HCT116 (cell line): ENCODE results near the gene EMP2. TPM values are rescaled to one million over a fixed set of nuclear protein-coding genes. Genes with fewer than 3 reads are reported as not detected.

Experiments used
- ATAC-seq: fragments of 200-7000 bp; cut with Tn5 transposase; 2 replicates; pipeline ENCODE4 v1.9.1; 2020; ENCODE audit warnings: mild to moderate bottlenecking, moderate library complexity
- BruUV-seq: library from RNA; stranded (reverse); fragments of 400-500 nt; replicated peaks from 2 replicates; lab custom pipeline; 2021; lab: Mats Ljungman, UMichigan
- CTCF ChIA-PET: fragments of 300-600 bp; sonication (Branson Sonifier 250); formaldehyde crosslinking; loops from one replicate; lab custom pipeline; 2021; ENCODE audit warnings: antibody characterized with exemption; lab: Charles Lee
- POLR2A ChIA-PET: fragments of 300-600, 350-600 bp; sonication (Branson Sonifier 250); formaldehyde crosslinking; loops from one replicate; lab custom pipeline; 2021; ENCODE audit warnings: antibody characterized with exemption; lab: Charles Lee
- RAD21 ChIA-PET, 2 experiments: fragments of 300-600 bp; sonication (Branson Sonifier 250); formaldehyde crosslinking; loops; one replicate each; lab custom pipeline; 2023; ENCODE audit warnings: low total read pairs in 2 of 2; ENCODE audit not compliant: uncharacterized antibody in 2 of 2, unreplicated experiment in 2 of 2, low non-redundant PET in 1 of 2; lab: Charles Lee
- DNase-seq: peaks from one replicate; pipeline ENCODE4 v3.0.0-alpha.2; 2010; ENCODE audit warnings: low read depth, low spot score
- H2AFZ ChIP-seq: fragments of 200-600 bp; shearing (Covaris generic), sonication (generic); 2 replicates; pipeline ENCODE4 v1.6.1; 2017; ENCODE audit warnings: low read depth, mixed run types, mixed read lengths, antibody characterized with exemption, low read length; ENCODE audit not compliant: poor library complexity, severe bottlenecking
- H3K27ac ChIP-seq: 2 replicates; pipeline ENCODE4 v1.5.1; 2012; ENCODE audit warnings: low read depth, low read length
- H3K27me3 ChIP-seq: fragments of 200-600 bp; sonication (generic); 2 replicates; pipeline ENCODE4 v1.6.1; 2016; ENCODE audit warnings: mixed run types, low read length, mixed read lengths; ENCODE audit not compliant: insufficient read depth
- H3K36me3 ChIP-seq, 2 experiments: fragments of 200-500 bp in 1 of 2; fragments of 200-600 bp in 1 of 2; sonication (Bioruptor generic) in 1 of 2; sonication (generic) in 1 of 2; 2 replicates each; pipeline versions ENCODE4 v1.5.1 to v1.6.1; 2014 to 2016; ENCODE audit warnings: low read length in 2 of 2, inconsistent platforms in 1 of 2, mixed read lengths in 1 of 2, mixed run types in 1 of 2; ENCODE audit not compliant: insufficient read depth in 2 of 2, control insufficient read depth in 1 of 2
- H3K4me1 ChIP-seq, 2 experiments: fragments of 200-600 bp in 1 of 2; sonication (generic) in 1 of 2; 2 replicates each; pipeline versions ENCODE4 v1.5.1 to v1.6.1; 2012 to 2017; ENCODE audit warnings: low read length in 2 of 2, inconsistent platforms in 1 of 2, mild to moderate bottlenecking in 1 of 2, mixed read lengths in 1 of 2, mixed run types in 1 of 2, moderate library complexity in 1 of 2; ENCODE audit not compliant: insufficient read depth in 2 of 2, control insufficient read depth in 1 of 2
- H3K4me2 ChIP-seq: fragments of 200-600 bp; sonication (generic); 2 replicates; pipeline ENCODE4 v1.6.1; 2017; ENCODE audit warnings: mixed run types, low read length, mixed read lengths
- H3K4me3 ChIP-seq, 2 experiments: fragments of 200-600 bp in 1 of 2; sonication (generic) in 1 of 2; replicated peaks in 1 of 2; 2 replicates each; pipeline ENCODE4 v1.5.1; 2011 to 2016; ENCODE audit warnings: low read length in 2 of 2, control low read depth in 1 of 2, low read depth in 1 of 2, mild to moderate bottlenecking in 1 of 2, mixed read lengths in 1 of 2, mixed run types in 1 of 2
- H3K79me2 ChIP-seq: fragments of 200-600 bp; sonication (generic); 2 replicates; pipeline ENCODE4 v1.6.1; 2017; ENCODE audit warnings: mild to moderate bottlenecking, mixed run types, low read length, moderate library complexity, mixed read lengths; ENCODE audit not compliant: insufficient read depth
- H3K9ac ChIP-seq: fragments of 200-600 bp; sonication (generic); 2 replicates; pipeline ENCODE4 v1.6.1; 2016; ENCODE audit warnings: low read length, mixed read lengths
- H3K9me2 ChIP-seq: fragments of 200-600 bp; sonication (generic), shearing (Covaris generic); 2 replicates; pipeline ENCODE4 v1.6.1; 2017; ENCODE audit warnings: mixed run types, mild to moderate bottlenecking, moderate library complexity; ENCODE audit not compliant: insufficient read depth
- H3K9me3 ChIP-seq, 2 experiments: fragments of 200-500 bp in 1 of 2; fragments of 200-600 bp in 1 of 2; sonication (Bioruptor generic) in 1 of 2; sonication (generic) in 1 of 2; 2 replicates each; pipeline ENCODE4 v1.6.1; 2014 to 2017; ENCODE audit warnings: low read length in 2 of 2, mixed read lengths in 2 of 2, inconsistent platforms in 1 of 2, low read depth in 1 of 2, mild to moderate bottlenecking in 1 of 2, mixed run types in 1 of 2, moderate library complexity in 1 of 2; ENCODE audit not compliant: control insufficient read depth in 1 of 2, insufficient read depth in 1 of 2
- H4K20me1 ChIP-seq: fragments of 200-600 bp; sonication (generic), shearing (Covaris generic); 2 replicates; pipeline ENCODE4 v1.6.1; 2017; ENCODE audit warnings: mixed run types, mild to moderate bottlenecking, moderate library complexity; ENCODE audit not compliant: insufficient read depth
- CBX3 ChIP-seq: IDR thresholded peaks from 2 replicates; pipeline ENCODE4 v1.6.1; 2012; ENCODE audit warnings: low read depth
- CEBPB ChIP-seq: IDR thresholded peaks from 2 replicates; pipeline ENCODE4 v1.6.1; 2012; ENCODE audit warnings: low read depth
- EGR1 ChIP-seq: IDR thresholded peaks from 2 replicates; pipeline ENCODE4 v1.6.1; 2012; ENCODE audit warnings: low read depth
- ELF1 ChIP-seq: IDR thresholded peaks from 2 replicates; pipeline ENCODE4 v1.6.1; 2012; ENCODE audit warnings: low read depth, borderline replicate concordance
- EZH2 ChIP-seq: fragments of 200-600 bp; sonication (generic); IDR thresholded peaks from 2 replicates; pipeline ENCODE4 v1.6.1; 2017; ENCODE audit warnings: antibody characterized with exemption, mixed run types
- EZH2phosphoT487 ChIP-seq: fragments of 200-600 bp; IDR thresholded peaks from 2 replicates; pipeline ENCODE4 v1.6.1; 2018; ENCODE audit warnings: antibody characterized with exemption, borderline replicate concordance
- FOSL1 ChIP-seq: IDR thresholded peaks from 2 replicates; pipeline ENCODE4 v1.6.1; 2012; ENCODE audit warnings: low read depth
- RAD21 ChIP-seq: IDR thresholded peaks from 2 replicates; pipeline ENCODE4 v1.6.1; 2012; ENCODE audit warnings: low read depth, mild to moderate bottlenecking
- SP1 ChIP-seq: IDR thresholded peaks from 2 replicates; pipeline ENCODE4 v1.6.1; 2012; ENCODE audit warnings: low read depth
- SRF ChIP-seq: IDR thresholded peaks from 2 replicates; pipeline ENCODE4 v1.6.1; 2012; ENCODE audit warnings: low read depth
- TCF7L2 ChIP-seq: IDR thresholded peaks from 2 replicates; pipeline ENCODE4 v1.7.0; 2011; ENCODE audit warnings: borderline replicate concordance, inconsistent platforms; ENCODE audit not compliant: insufficient read depth, insufficient read length; ENCODE audit errors: extremely low read depth
- ZFX ChIP-seq: fragments of 450-650 bp; IDR thresholded peaks from 2 replicates; pipeline ENCODE4 v1.6.1; 2017
- ZNF274 ChIP-seq: fragments of 200-500 bp; sonication (Bioruptor generic); IDR thresholded peaks from 2 replicates; pipeline ENCODE4 v1.6.1; 2014; ENCODE audit warnings: mild to moderate bottlenecking, low read depth, low read length, inconsistent platforms
- intact Hi-C: fragments of 100-400 bp; cut with micrococcal nuclease; formaldehyde crosslinking; loops from 2 replicates; pipeline ENCODE4 v1.10.0; 2022
- total RNA-seq: library from RNA; stranded (reverse); gene quantifications from one replicate; pipeline ENCODE4 v1.2.1, GENCODE V29; 2021; ENCODE audit not compliant: unreplicated experiment
- TF ChIP-seq, protein P1 (sequence below): IDR thresholded peaks from 2 replicates; pipeline ENCODE4 v1.6.1; 2012; ENCODE audit warnings: low read depth
- TF ChIP-seq, protein P2 (sequence below): IDR thresholded peaks from 2 replicates; pipeline ENCODE4 v1.6.1; 2012
- TF ChIP-seq, protein P3 (sequence below): IDR thresholded peaks from 2 replicates; pipeline ENCODE4 v1.6.1; 2011; ENCODE audit warnings: mild to moderate bottlenecking, low read length, moderate library complexity; ENCODE audit not compliant: insufficient replicate concordance; ENCODE audit errors: extremely low read depth
- TF ChIP-seq, protein P4 (sequence below), 3 experiments: fragments of 200-600 bp in 1 of 3; sonication (generic) in 1 of 3; IDR thresholded peaks in 2 of 3; conservative IDR thresholded peaks in 1 of 3; 2 replicates each; pipeline ENCODE4 v1.5.1; 2012 to 2017; ENCODE audit warnings: low read depth in 2 of 3, low read length in 2 of 3, antibody characterized with exemption in 1 of 3, borderline replicate concordance in 1 of 3, control low read depth in 1 of 3, mild to moderate bottlenecking in 1 of 3, mixed read lengths in 1 of 3, mixed run types in 1 of 3, moderate library complexity in 1 of 3; ENCODE audit not compliant: insufficient read depth in 1 of 3

EMP2 gene
- total RNA-seq, 1 experiment from 2014 or later: 32.6 TPM

DNA sequence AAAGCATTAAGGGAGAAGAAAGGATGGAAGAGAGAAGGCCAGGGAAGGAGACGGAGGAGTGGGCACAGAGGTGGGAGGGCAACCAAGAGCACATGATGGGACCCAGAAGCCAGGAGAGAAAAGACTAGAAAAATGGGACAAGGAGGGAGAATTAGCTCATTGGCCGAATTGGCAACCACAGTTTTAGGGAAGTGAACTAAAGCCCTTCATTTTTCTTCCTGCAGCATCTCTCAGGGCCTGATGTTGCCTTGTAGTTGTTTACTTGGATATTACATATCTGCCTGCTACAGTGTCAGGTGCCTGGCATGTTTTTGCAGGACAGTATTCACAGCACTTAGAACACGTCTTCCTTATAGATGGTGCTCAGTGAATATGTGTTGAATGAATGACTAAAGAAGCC is 19.0 kb downstream of the EMP2 start:
- TF ChIP-seq, protein P1, sequence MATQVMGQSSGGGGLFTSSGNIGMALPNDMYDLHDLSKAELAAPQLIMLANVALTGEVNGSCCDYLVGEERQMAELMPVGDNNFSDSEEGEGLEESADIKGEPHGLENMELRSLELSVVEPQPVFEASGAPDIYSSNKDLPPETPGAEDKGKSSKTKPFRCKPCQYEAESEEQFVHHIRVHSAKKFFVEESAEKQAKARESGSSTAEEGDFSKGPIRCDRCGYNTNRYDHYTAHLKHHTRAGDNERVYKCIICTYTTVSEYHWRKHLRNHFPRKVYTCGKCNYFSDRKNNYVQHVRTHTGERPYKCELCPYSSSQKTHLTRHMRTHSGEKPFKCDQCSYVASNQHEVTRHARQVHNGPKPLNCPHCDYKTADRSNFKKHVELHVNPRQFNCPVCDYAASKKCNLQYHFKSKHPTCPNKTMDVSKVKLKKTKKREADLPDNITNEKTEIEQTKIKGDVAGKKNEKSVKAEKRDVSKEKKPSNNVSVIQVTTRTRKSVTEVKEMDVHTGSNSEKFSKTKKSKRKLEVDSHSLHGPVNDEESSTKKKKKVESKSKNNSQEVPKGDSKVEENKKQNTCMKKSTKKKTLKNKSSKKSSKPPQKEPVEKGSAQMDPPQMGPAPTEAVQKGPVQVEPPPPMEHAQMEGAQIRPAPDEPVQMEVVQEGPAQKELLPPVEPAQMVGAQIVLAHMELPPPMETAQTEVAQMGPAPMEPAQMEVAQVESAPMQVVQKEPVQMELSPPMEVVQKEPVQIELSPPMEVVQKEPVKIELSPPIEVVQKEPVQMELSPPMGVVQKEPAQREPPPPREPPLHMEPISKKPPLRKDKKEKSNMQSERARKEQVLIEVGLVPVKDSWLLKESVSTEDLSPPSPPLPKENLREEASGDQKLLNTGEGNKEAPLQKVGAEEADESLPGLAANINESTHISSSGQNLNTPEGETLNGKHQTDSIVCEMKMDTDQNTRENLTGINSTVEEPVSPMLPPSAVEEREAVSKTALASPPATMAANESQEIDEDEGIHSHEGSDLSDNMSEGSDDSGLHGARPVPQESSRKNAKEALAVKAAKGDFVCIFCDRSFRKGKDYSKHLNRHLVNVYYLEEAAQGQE: no peak
- TF ChIP-seq, protein P2, sequence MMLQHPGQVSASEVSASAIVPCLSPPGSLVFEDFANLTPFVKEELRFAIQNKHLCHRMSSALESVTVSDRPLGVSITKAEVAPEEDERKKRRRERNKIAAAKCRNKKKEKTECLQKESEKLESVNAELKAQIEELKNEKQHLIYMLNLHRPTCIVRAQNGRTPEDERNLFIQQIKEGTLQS: no peak
- TF ChIP-seq, protein P3, sequence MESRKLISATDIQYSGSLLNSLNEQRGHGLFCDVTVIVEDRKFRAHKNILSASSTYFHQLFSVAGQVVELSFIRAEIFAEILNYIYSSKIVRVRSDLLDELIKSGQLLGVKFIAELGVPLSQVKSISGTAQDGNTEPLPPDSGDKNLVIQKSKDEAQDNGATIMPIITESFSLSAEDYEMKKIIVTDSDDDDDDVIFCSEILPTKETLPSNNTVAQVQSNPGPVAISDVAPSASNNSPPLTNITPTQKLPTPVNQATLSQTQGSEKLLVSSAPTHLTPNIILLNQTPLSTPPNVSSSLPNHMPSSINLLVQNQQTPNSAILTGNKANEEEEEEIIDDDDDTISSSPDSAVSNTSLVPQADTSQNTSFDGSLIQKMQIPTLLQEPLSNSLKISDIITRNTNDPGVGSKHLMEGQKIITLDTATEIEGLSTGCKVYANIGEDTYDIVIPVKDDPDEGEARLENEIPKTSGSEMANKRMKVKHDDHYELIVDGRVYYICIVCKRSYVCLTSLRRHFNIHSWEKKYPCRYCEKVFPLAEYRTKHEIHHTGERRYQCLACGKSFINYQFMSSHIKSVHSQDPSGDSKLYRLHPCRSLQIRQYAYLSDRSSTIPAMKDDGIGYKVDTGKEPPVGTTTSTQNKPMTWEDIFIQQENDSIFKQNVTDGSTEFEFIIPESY: no peak
- TF ChIP-seq EZH2phosphoT487 (no peak), ZNF274 (no peak), CEBPB (no peak), SP1 (no peak), SRF (no peak), ELF1 (no peak), FOSL1 (no peak), CBX3 (no peak), RAD21 (no peak), TCF7L2 (no peak), EGR1 (no peak), EZH2 (no peak), ZFX (no peak)
- TF ChIP-seq, protein P4, sequence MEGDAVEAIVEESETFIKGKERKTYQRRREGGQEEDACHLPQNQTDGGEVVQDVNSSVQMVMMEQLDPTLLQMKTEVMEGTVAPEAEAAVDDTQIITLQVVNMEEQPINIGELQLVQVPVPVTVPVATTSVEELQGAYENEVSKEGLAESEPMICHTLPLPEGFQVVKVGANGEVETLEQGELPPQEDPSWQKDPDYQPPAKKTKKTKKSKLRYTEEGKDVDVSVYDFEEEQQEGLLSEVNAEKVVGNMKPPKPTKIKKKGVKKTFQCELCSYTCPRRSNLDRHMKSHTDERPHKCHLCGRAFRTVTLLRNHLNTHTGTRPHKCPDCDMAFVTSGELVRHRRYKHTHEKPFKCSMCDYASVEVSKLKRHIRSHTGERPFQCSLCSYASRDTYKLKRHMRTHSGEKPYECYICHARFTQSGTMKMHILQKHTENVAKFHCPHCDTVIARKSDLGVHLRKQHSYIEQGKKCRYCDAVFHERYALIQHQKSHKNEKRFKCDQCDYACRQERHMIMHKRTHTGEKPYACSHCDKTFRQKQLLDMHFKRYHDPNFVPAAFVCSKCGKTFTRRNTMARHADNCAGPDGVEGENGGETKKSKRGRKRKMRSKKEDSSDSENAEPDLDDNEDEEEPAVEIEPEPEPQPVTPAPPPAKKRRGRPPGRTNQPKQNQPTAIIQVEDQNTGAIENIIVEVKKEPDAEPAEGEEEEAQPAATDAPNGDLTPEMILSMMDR (IDR thresholded peaks at IDR 0.05 in 2 of 3, conservative IDR thresholded peaks at IDR 0.05 in 1 of 3; ENCODE audit: borderline replicate concordance in 1 of 3, insufficient read depth in 1 of 3, low read depth in 2 of 3, low read length in 2 of 3): no peak
- no peaks in the 10 kb centered on the region for H3K27me3 ChIP-seq
- intact Hi-C loops: no loop called here
- no peaks in the 10 kb centered on the region for H3K4me1 ChIP-seq
- H3K79me2 ChIP-seq: peaks cover 3% of the 10 kb centered on the region; the same call in 1 of the 2 replicates
- ChIA-PET POLR2A (no interaction called here), CTCF (no interaction called here), RAD21 (no interaction called here)
- ATAC-seq: no peak
- no peak for DNase-seq
- BruUV-seq: no TSS peak
- no peak overlapping the region for H3K4me3 ChIP-seq
- H3K4me2 ChIP-seq: no peak overlapping the region
- H3K36me3 ChIP-seq: no peaks in the 10 kb centered on the region
- no peak overlapping the region for H3K27ac ChIP-seq
- H2AFZ ChIP-seq: no peak overlapping the region
- 0 out of 4 replicates have a peak, but pooled peaks cover 0 to 7% of the 10 kb centered on the region in 2 experiments for H3K9me3 ChIP-seq
- no peak overlapping the region for H3K9ac ChIP-seq
- H4K20me1 ChIP-seq: no peaks in the 10 kb centered on the region
- no peaks in the 10 kb centered on the region for H3K9me2 ChIP-seq
